Erythroblast (primary cell): ENCODE data around the gene PTRHD1.
"Not testable (repeated sequence)": the region's sequence is repeated elsewhere in the genome, so short reads cannot be mapped to it uniquely, and the experiment has no call there.

Experiments
- GATA1 ChIP-seq: IDR thresholded peaks from 2 replicates; pipeline ENCODE4 v1.6.1; 2011; ENCODE audit warnings: low read depth, mild to moderate bottlenecking, control low read depth, low read length, moderate library complexity
- POLR2A ChIP-seq: IDR thresholded peaks from 2 replicates; pipeline ENCODE4 v1.6.1; 2011; ENCODE audit warnings: mild to moderate bottlenecking, low read length

DNA sequence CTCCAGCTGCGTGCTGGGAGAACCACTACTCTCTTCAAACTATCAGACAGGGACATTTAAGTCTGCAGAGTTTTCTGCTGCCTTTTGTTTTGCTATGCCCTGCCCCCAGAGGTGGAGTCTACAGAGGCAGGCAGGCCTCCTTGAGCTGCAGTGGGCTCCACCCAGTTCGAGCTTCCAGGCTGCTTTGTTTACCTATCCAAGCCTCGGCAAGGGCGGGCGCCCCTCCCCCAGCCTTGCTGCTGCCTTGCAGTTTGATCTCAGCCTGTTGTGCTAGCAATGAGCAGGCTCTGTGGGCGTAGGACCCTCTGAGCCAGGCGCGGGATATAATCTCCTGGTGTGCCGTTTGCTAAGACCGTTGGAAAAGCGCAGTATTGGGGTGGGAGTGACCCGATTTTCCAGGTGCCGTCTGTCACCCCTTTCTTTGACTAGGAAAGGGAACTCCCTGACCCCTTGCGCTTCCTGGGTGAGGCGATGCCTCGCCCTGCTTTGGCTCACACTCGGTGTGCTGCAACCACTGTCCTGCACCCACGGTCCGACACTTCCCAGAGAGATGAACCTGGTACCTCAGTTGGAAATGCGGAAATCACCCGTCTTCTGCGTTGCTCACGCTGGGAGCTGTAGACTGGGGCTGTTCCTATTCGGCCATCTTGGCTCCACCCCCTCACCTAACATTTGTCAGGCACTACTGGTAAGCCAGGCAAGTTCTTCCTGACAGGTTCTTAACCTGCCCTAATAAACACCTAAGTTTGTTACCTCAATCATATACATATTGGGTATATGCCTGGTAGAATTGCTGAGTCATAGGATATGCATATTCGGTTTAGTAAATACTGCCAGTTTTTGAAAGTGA, 12.8 kb upstream of the PTRHD1 start:
- TF ChIP-seq POLR2A, GATA1: not testable (repeated sequence)
